Fibroblast of skin of left quadriceps (primary cell): ENCODE data around the gene NDUFA13.
A peak's percentile ranks its signal among the peaks of the same experiment; 100 is the strongest.

Source experiments
- DNase-seq, 2 experiments: peaks; one replicate each; pipeline ENCODE4 v3.0.0-alpha.2; 2013; ENCODE audit warnings: low read depth in 2 of 2

The NDUFA13 gene

DNA sequence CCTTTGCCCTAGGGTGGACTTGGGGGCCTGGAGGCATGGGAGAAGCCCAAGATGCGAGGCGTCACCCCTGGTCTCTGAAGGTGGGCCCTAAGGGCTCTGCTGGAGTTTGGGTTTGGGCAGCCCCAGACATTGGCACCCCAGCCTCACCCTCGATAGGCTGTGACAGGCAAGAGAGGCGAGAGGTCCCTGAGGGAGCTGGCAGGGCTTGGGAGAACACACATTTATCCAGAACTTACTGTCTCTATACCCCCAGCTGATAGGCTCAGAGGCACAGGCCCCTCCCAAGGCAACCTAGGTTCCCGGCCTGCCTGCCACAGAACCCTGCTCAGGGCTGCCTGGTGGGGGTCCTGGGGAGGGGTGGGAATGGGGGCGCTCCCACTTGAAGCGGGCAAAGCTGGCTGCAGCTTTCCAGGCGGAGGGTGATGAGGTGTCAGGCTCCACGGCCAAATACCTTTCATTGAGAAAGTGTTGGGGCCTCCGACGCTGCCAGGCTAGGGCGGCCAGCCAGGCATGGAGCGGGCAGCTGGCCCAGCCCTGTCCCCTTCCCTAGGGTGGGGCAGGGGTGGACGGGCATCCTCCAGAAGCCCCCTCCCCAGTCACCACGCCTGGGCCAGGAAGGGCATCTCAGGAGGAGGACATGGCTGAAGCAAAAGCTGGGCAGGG, 31.8 kb downstream of the NDUFA13 start:
- DNase-seq: no peak

DNA sequence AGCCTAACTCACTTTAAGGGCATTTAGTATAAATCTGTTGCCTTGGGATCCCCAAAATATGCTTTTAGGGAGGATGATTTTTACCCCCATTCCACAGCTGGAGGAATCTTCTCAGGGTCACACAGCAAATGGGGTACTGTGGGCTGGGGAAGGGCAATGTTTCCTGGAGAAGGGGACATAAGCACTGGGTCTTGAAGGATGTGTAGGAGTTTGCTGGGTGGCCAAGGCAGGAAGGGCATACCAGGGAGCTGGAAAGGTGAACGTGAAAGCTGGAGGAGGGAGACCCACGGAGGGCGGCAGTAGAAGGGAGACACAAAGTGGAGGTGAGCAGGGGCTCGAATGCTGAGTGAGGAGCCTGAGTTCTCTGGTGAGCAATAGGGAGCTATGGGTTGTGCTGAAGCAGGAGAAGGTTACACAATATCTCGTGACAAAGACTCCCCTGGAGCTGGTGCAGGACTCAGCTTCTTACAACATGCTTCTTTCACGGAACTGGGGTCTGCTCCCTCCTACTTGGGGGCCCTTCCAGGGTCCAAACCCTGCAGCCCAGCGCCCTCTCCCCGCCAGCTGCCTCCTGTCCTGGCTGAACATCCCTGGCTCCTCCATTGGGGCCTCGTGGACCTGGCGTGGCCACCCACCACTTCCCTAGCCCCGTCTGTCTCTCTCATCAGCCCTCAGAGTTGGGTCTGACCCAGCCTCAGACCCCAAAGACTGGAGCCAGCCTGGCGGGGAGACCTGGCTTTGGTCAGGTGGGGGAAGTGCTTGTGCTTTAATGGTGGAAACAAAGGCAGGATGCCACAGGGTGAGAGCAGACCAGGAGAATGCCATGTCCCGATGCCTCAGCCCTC, 33.1 kb downstream of the NDUFA13 start:
- DNase-seq: no peak

DNA sequence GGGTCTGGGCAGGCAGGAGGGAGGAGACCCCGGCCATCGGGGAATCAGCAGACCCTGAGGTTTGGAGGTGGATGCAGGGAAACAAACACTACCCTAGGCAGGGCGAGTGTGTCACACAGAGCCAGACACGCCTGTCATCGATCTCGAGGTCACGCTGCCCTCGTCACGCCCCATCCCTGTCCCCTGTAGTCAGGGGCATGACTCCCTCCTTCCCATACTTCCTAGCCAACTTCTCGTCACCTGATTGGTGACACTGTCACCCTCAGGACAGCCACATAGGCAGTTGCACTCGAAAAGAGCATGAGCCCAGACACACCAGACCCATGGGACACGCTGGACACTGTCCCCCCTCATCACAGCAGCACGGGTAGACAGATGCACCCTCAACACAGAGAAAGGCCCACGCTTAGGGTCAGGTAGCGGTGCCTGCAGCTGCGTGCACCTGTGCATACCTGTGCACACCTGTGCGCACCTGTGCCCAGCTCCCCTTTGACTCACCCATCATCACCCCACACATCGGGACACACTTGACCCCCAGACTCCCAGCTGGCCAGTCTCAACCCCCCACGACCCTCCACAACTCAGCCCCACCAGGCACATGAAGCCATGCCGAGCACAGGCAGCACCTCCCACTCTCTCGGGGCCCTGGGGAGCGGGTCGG, 33.9 kb downstream of the NDUFA13 start:
- DNase-seq: no peak

DNA sequence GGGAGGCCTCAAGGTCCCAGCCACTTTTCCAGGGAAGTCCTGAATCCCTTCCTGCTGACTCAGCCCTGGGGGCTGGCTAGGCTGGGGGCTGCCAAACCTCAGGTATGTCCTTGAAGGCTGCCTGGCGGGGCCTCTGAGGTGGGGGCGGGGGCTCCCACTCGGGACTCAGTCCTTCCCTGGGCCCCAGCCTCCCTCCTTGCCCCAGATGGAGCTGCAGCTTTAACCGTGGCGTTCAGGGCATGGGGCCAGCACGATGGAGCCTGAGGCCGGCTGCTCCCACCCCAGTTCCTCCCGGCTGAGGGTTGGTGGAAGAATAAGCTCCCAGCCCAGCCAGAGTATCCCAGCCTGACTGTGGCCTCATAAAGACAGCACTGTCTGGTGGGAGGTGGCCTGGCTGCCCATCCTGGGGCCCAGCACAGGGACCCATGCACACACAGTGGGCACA, 34.5 kb downstream of the NDUFA13 start:
- DNase-seq: peak; percentile 60 to 64

DNA sequence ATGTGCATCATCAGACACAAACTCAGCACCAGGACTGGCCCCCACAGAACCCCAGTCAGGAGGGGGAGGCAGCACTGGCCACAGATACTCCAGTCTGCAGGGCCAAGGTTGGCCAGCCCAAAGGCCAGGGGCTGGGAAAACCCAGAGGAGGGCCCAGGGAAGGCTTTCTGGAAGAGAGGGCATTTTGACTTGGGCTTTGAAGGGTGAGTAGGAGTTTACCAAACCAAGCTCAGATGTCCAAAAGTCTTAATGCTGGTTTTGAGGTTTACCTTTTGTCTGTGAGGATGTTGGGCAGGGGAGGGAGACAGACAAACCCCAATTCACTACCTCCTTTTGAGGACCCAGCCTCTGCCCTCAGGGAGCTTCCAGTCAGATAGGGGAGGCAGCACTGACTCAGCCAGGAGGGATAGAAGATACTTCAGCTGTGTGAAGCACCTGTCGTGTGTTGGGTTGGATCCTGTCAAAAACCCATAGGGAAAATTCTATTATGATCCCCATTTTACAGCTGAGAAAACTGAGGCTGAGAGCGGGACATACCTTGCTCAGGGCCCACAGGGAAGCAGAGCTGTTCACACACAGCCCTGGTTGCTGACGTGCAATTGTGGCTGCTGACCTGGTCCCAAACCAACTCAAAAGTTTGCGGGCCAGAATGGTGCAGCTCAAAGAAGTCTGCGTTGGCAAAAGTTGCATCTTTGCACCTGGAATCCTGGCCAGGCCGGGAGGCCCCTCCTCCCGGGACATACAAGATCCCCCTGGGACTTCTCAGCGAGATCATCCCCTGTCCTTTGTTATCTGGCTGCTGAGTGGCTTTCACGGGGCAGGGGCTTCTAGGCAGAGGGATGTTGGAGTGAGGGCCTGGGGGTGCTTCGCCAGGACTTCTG, 35.2 kb downstream of the NDUFA13 start:
- DNase-seq: no peak

DNA sequence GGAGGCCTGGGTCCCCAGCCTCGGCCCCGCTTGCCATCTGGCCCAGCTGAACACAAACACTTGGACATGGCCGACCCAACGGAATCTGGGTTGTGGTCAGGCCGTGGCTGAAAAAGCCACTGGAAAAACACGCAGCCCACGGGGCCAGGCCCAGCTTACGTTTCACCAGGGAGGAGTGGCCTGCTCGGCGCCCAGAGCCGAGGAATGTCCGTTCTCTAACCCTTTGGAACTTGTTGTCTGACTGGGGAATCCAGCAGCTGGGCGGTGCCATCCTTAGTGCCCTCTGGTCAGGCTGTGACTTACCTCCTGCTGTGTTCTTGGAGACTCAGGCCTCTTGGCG, 35.8 kb downstream of the NDUFA13 start:
- DNase-seq: no peak

DNA sequence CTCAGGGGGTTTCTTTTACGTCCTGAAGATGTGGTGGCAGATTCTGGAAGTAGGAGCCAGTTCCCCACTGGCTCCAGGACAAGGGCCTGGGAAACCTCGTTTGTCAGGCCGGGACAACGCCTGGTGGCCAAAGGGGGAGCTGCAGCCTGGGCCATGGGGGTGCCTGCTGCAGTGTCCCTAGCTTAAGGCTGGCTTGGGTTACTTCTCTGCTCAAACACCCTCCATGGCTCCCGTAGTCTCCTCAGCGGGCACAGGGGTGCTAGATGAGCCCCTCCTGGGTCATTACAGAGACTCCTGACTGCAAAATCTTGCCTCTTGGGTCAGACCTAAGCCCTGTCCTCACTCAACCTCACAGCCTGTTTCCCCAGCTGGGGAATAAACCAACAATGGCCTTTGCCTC, 36.8 kb downstream of the NDUFA13 start:
- no peak for DNase-seq

DNA sequence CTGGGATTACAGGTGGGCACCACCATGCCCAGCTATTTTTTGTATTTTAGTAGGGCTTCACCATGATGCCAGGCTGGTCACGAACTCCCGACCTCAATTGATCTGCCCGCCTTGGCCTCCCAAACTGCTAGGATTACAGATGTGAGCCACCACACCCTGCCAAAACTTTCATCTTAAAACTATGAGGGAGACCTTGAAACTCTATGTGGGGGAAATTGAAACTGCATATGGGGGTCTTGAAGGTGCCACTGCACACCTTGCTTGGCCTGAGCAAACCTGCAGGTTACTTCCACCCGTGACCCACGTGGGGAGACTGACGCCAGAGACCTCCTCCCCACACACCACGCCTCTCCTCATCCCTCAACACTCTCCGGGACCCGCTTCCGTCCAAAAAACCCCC, 37.6 kb downstream of the NDUFA13 start:
- DNase-seq: no peak

DNA sequence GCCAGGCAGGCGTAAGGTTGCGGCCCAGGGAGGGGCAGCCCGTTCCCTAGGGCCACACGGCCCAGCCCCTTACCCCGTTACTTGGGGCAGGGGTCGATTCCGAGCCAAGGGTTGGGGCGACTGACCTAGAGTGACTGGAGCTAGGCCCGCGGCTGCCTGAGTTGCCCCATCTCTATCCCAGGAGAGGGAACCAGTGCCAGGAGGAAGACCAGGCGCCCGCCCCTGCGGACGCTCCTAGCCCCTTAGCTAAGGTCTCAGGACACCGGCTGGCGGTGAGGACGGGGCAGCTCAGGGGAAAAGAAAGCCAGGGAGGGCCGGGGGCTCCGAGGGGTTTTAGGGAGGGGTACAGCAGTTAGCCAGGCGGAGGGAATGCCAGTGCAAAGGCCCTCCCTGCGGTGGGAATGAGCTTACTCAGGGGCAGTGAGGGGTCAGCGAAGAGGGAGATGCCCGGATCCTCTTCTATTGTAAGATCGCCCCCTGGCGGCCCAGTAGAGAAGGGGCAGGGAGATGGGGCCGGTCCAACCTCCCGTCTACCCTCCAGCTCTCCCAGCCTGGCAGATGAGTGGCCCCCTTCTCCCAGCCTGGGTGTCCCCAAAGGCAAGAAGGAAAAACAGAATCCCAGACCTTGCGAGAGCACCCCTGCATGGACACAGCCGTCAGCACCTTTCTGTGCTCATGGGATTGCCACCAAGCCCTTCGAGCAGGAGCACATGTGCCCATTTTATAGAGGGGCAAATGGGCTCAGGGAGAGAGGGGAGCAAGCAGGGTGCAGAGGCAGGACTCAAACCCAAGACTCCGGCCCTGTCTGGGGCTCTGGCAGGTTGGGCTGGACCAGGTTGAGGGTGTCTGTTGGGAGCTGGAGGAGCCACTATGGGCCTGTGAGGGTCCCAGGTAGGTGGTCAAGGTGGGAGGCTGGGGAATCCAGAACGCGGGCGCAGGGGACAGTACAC, 38.3 kb downstream of the NDUFA13 start:
- no peak for DNase-seq

DNA sequence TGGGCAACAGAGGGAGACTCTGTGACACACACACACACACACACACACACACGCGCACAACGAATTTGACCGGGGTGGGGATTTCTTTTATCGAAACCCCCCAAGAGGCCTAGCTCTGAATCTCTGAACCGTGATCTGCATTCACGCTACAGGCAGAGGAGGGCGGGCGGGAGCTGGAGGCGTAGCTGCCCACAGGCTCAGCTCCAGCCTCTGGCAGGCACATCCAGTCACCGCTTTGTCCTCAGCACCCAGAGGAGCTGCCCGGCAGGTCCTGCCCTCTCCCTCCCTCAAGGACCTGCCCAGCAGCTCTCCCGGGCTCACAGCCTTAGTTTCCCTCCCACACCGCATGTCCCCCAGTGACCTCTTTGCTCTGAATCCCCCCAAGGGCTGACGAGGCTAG, 42.0 kb downstream of the NDUFA13 start:
- no peak for DNase-seq

DNA sequence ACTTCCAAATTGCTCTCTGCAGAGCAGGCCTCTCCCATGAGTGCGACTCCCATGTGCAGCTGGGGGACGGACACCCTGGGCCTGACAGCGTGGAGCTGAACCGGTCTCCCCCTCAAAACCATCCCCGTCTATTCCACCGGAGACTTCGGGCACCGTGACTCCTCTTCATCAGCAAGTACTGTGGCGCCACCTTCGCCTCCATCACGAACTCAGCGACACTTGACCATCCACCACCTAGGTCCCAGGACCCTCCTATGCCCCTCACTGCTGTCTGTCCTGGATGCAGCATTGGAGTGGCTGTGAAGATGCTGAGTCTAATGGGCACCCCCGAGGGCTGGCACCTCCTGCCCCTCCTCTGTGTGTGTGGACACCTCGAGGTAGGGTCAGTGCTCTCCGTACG, 42.6 kb downstream of the NDUFA13 start:
- DNase-seq: no peak

DNA sequence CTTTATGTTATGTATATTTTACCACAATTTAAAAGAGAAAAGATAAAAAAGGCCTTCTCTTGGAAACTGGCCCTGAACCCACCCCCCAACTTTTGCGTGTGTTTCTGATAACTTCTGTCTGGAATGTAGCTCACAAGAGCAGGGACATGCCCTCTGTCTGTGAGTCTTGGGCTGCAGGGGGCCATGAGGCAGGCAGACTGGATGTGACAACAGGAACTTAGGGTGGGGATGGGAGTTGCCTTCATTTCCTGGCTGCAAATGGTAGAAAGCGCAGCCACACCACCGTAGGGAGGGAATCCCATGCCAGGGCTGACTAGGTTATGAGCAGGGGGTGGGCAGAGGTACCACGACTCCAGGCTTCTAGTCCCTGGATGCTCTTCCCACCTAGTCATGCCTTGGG, 43.9 kb downstream of the NDUFA13 start:
- no peak for DNase-seq

DNA sequence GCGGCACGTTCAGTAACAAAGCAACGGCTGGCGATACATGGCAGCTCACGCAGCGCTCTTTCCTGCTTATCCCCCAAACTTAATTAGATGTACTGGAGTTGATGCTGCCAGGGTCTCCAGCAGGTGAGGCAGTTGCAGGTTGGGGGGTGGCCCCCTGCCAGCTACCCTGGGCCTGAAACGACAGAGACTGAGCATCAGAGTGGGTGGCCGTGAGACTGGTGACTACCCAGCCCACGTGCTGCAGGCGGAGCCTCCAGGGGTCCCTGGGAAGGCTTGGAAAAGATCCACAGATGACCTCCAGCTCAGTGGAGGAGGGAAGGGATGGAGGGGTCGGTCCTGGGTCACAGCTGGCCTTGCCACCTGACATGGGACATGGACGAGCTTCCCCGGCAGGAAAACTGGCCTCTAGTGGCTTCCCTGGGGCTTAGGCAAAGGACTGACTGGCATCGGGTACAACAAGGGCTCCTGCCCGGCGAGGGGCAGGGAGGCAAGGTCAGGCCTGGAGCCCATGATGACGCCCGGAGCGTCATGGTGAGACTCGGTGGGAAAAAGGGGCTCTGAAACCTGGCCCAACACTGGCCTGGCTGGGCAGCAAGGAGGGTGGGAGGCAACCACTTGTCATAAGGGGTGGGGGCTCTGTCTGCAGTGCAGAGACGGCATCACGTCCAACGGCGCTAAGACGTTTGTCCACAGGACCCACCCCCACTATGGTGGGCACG, 46.1 kb downstream of the NDUFA13 start:
- no peak for DNase-seq

DNA sequence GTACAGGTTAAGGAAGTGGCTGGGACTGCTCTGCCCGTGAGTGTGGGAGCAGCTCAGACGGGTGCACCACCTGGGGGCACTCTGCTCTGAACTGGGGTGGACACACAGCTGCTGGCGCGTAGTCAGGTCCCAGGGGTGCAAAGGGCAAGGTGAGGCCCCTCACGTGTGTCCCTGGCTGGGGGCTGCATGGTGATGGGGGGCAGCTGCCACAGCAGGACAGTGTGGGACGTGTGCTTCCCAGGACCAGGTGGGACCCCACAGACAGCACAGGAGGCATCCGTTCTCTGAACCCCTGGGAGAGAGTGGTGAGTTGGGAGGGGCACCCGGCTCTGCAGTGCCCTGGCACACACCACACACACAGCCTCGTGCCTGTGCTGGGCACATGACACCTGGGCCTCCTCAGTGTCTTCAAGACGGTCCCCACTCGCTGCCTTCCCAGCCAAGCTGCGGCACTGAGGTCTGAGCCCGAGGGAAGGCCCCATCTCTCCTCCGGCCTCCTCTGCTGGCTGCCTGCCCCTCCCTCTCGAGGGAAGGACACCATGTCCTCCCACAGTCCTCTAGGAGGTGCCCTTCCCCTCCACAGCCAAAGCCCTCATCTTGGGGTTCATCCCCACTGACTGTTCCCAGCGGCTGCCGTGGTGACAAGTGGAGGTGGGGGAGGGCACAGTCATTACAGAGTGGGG, 46.8 kb downstream of the NDUFA13 start:
- DNase-seq: no peak

DNA sequence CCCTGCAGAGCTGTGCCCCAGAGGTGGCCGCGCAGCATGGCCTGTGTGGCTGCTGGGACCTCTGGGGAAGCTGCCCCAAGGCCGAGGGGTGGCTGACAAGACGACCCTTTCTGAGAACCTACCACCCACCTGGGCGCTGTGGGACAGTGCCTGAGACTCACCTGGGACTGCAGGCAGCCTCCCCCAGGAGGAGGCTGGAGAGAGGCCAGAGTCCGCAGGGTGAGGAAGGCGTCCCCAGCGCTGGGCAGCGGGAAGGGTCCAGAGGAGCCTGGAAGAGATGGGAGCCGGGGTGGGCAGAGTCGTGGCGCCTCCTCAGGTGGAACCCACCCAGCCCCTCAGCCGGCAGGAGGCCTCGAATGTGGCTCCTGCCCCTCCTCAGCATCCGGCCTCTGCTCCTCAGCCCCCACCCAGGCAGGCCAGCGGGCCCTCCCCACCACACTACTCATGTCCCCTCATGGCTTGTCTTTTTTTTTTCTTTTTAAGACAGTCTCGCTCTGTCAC, 47.4 kb downstream of the NDUFA13 start:
- DNase-seq: no peak

DNA sequence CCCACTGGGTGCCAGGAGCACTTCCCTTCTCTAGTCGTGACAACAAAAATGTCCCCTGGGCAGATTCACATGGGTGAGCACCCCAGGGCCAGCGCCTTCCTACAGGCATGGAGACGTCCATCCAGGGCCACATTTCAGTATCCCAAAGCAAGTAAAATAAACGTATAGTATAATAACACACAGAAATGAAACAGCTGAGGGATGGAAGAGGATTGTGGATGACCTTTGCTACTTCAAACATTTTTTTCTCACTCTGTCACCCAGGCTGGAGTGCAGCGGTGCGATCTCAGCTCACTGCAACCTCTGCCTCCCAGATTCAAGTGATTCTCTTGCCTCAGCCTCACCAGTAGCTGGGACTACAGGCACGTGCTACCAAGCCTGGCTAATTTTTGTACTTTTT, 50.3 kb downstream of the NDUFA13 start:
- DNase-seq: no peak

DNA sequence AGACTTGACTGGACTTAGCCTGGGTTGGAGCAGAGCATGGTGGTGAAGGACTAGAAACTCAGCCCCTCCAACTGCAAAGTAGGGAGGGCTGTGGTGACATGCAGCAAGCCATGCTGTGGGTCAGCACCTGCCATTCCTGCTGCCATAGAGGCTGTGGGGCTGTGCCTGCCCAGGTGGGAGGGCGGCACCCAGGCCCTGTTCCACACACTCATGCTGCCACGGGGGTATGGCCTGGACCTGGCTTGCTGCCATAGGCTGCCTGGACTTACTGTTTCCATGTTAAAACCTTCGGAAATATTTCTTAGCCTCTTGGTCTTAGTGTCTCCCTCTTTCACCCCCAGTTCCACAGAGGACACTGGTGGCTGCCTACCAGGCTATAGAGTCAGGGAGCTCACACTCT, 51.4 kb downstream of the NDUFA13 start:
- no peak for DNase-seq

DNA sequence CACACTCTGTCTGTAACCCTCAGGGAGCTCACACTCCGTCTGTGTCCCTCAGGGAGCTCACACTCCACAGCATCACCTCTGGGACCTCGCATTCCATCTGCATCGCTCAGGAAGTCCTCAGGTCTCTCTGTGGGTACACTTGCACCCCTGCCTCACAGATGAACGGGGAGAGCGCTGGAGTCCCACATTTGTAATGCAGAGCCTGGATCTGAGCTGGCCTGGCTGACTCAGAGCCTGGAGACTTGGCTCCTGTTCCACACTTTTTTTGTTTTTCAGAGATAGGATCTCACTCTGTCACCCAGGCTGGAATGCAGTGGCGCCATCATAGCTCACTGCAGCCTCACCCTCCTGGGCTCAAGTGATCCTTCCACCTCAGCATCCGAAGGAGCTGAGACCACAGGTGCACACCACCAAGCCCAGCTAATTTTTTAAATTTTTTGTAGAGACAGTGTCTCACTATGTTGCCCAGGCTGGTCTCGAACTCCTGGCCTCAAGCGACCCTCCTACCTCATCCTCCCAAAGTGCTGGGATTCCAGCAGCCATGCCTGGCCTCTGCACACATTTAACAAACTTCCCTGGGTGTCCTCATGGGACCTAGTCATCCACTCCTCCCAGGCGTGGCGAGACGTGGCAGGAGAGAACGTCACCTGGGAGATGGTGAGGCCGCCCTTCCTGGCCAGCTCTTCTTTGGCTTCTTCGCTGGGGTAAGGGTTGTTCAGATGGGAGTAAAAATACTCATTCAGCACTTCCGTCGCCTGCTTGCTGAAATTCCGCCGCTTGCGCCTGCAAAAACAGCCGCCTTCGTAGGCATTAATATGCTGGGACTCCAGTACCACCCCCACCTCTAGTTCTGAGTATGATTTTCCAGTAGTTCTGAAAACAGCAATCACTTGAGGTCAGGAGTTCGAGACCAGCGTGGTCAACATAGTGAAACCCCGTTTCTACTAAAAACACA, 53.1 kb downstream of the NDUFA13 start:
- no peak for DNase-seq
